T-helper 2 cell treated with Interferon-gamma antibody and Interleukin-4, amounts not matched to agents 5 μg/mL and 100 μg/mL, for 36 hours (primary cell): ENCODE results near the gene PPP6R2.

ENCODE experiments used
- DNase-seq: peaks from one replicate; pipeline ENCODE4 v3.0.0; 2021; ENCODE audit warnings: low spot score
- H3K27ac Mint-ChIP-seq: one replicate; pipeline ENCODE4 v1.8.0; 2021; ENCODE audit warnings: mild to moderate bottlenecking, mixed read lengths
- H3K27me3 Mint-ChIP-seq: one replicate; pipeline ENCODE4 v1.8.0; 2021; ENCODE audit warnings: low read depth, mixed read lengths
- H3K36me3 Mint-ChIP-seq: one replicate; pipeline ENCODE4 v1.8.0; 2021; ENCODE audit warnings: low read depth, mixed read lengths
- H3K4me1 Mint-ChIP-seq: one replicate; pipeline ENCODE4 v1.8.0; 2021; ENCODE audit warnings: low read depth, mixed read lengths
- H3K4me3 Mint-ChIP-seq: one replicate; pipeline ENCODE4 v1.8.0; 2022; ENCODE audit warnings: mild to moderate bottlenecking, moderate library complexity, mixed read lengths
- H3K9me3 Mint-ChIP-seq: one replicate; pipeline ENCODE4 v1.8.0; 2021; ENCODE audit warnings: mixed read lengths

Gene PPP6R2

GRCh38 chr22:50438305-50439275 is 95.5 kb downstream of the PPP6R2 start:
- Mint-ChIP-seq H3K27ac (no peak overlapping the region), H3K9me3 (no peaks in the 10 kb centered on the region), H3K4me1 (no peaks in the 10 kb centered on the region), H3K27me3 (no peaks in the 10 kb centered on the region), H3K36me3 (peaks cover 14% of the 10 kb centered on the region), H3K4me3 (no peak overlapping the region)
- no peak for DNase-seq

GRCh38 chr22:50439314-50439870 is 96.3 kb downstream of the PPP6R2 start:
- peaks cover 14% of the 10 kb centered on the region for H3K36me3 Mint-ChIP-seq
- no peak overlapping the region for H3K27ac Mint-ChIP-seq
- H3K9me3 Mint-ChIP-seq: no peaks in the 10 kb centered on the region
- DNase-seq: no peak
- H3K4me1 Mint-ChIP-seq: no peaks in the 10 kb centered on the region
- H3K4me3 Mint-ChIP-seq: no peak overlapping the region
- no peaks in the 10 kb centered on the region for H3K27me3 Mint-ChIP-seq

GRCh38 chr22:50439871-50440331 is 96.8 kb downstream of the PPP6R2 start:
- Mint-ChIP-seq H3K27ac (no peak overlapping the region), H3K4me1 (no peaks in the 10 kb centered on the region), H3K9me3 (no peaks in the 10 kb centered on the region), H3K4me3 (no peak overlapping the region), H3K27me3 (no peaks in the 10 kb centered on the region), H3K36me3 (peaks cover 14% of the 10 kb centered on the region)
- DNase-seq: no peak

GRCh38 chr22:50440544-50441249 is 97.6 kb downstream of the PPP6R2 start:
- Mint-ChIP-seq H3K9me3 (no peaks in the 10 kb centered on the region), H3K27ac (no peak overlapping the region), H3K27me3 (no peaks in the 10 kb centered on the region), H3K4me3 (no peak overlapping the region), H3K4me1 (no peaks in the 10 kb centered on the region), H3K36me3 (peaks cover 10% of the 10 kb centered on the region)
- no peak for DNase-seq

- peaks cover 13% of the 10 kb centered on the region for H3K36me3 Mint-ChIP-seq
- H3K9me3 Mint-ChIP-seq: no peaks in the 10 kb centered on the region
- H3K27me3 Mint-ChIP-seq: no peaks in the 10 kb centered on the region
- H3K27ac Mint-ChIP-seq: peak overlapping the region; percentile 60
- no peaks in the 10 kb centered on the region for H3K4me1 Mint-ChIP-seq
- no peak for DNase-seq
- no peak overlapping the region for H3K4me3 Mint-ChIP-seq
These were observed 98.4 kb downstream of the PPP6R2 start for GRCh38 chr22:50441428-50441993.

GRCh38 chr22:50443197-50443596 is 100.1 kb downstream of the PPP6R2 start:
- H3K4me3 Mint-ChIP-seq: no peak overlapping the region
- H3K27me3 Mint-ChIP-seq: no peaks in the 10 kb centered on the region
- H3K9me3 Mint-ChIP-seq: no peaks in the 10 kb centered on the region
- H3K4me1 Mint-ChIP-seq: no peaks in the 10 kb centered on the region
- no peak for DNase-seq
- peak overlapping the region; percentile 28 for H3K27ac Mint-ChIP-seq
- peaks cover 17% of the 10 kb centered on the region for H3K36me3 Mint-ChIP-seq

- H3K4me3 Mint-ChIP-seq: no peak overlapping the region
- H3K27ac Mint-ChIP-seq: no peak overlapping the region
- H3K27me3 Mint-ChIP-seq: no peaks in the 10 kb centered on the region
These were observed 100.9 kb downstream of the PPP6R2 start for GRCh38 chr22:50443801-50444625.

GRCh38 chr22:50444663-50445062 is 101.5 kb downstream of the PPP6R2 start:
- no peaks in the 10 kb centered on the region for H3K27me3 Mint-ChIP-seq
- no peak overlapping the region for H3K4me3 Mint-ChIP-seq
- H3K4me1 Mint-ChIP-seq: no peaks in the 10 kb centered on the region
- no peaks in the 10 kb centered on the region for H3K9me3 Mint-ChIP-seq
- H3K36me3 Mint-ChIP-seq: peaks cover 21% of the 10 kb centered on the region
- DNase-seq: no peak
- H3K27ac Mint-ChIP-seq: no peak overlapping the region

More at GRCh38 chr22:50443801-50444625, 100.9 kb downstream of the PPP6R2 start:
- DNase-seq: no peak
- Mint-ChIP-seq H3K36me3 (peaks cover 20% of the 10 kb centered on the region), H3K9me3 (no peaks in the 10 kb centered on the region), H3K4me1 (no peaks in the 10 kb centered on the region)

GRCh38 chr22:50445071-50445879 is 102.1 kb downstream of the PPP6R2 start:
- H3K4me3 Mint-ChIP-seq: no peak overlapping the region
- peaks cover 24% of the 10 kb centered on the region for H3K36me3 Mint-ChIP-seq
- H3K27ac Mint-ChIP-seq: no peak overlapping the region

GRCh38 chr22:50445880-50446707 is 103.0 kb downstream of the PPP6R2 start:
- Mint-ChIP-seq H3K36me3 (peaks cover 26% of the 10 kb centered on the region), H3K27me3 (no peaks in the 10 kb centered on the region), H3K9me3 (no peaks in the 10 kb centered on the region), H3K27ac (peak overlapping the region; percentile 15), H3K4me1 (no peaks in the 10 kb centered on the region), H3K4me3 (no peak overlapping the region)
- no peak for DNase-seq

More at GRCh38 chr22:50445071-50445879, 102.1 kb downstream of the PPP6R2 start:
- H3K4me1 Mint-ChIP-seq: no peaks in the 10 kb centered on the region
- H3K27me3 Mint-ChIP-seq: no peaks in the 10 kb centered on the region
- no peaks in the 10 kb centered on the region for H3K9me3 Mint-ChIP-seq
- DNase-seq: no peak

GRCh38 chr22:50446708-50447575 is 103.8 kb downstream of the PPP6R2 start:
- no peak for DNase-seq
- Mint-ChIP-seq H3K9me3 (no peaks in the 10 kb centered on the region), H3K27me3 (no peaks in the 10 kb centered on the region), H3K27ac (peak overlapping the region; percentile 15), H3K4me1 (no peaks in the 10 kb centered on the region), H3K4me3 (no peak overlapping the region), H3K36me3 (peaks cover 31% of the 10 kb centered on the region)
